Adrenal gland (tissue), 5 donors: ENCODE measurements around the gene TESPA1.

ENCODE experiments used
- POLR2A ChIP-seq, 2 donors: fragments of 450-650 bp; IDR thresholded peaks; one replicate each; pipeline ENCODE4 v1.6.1; 2017; ENCODE audit warnings: antibody characterized with exemption in 2 of 2, mild to moderate bottlenecking in 2 of 2, moderate library complexity in 1 of 2
- TF ChIP-seq, protein P1 (sequence below), 6 experiments: fragments of 450-650 bp in 4 of 6; fragments of 200-600 bp in 2 of 6; sonication (generic) in 1 of 6; IDR thresholded peaks; 1 replicate in 5 of 6; 2 replicates in 1 of 6; pipeline versions ENCODE4 v1.5.1 to v1.8.0; 2016 to 2021; ENCODE audit warnings: antibody characterized with exemption in 6 of 6, mild to moderate bottlenecking in 2 of 6, moderate library complexity in 1 of 6
- donor health status: DM: no; HTN: no; CAD: no.

- TF ChIP-seq, protein P1, sequence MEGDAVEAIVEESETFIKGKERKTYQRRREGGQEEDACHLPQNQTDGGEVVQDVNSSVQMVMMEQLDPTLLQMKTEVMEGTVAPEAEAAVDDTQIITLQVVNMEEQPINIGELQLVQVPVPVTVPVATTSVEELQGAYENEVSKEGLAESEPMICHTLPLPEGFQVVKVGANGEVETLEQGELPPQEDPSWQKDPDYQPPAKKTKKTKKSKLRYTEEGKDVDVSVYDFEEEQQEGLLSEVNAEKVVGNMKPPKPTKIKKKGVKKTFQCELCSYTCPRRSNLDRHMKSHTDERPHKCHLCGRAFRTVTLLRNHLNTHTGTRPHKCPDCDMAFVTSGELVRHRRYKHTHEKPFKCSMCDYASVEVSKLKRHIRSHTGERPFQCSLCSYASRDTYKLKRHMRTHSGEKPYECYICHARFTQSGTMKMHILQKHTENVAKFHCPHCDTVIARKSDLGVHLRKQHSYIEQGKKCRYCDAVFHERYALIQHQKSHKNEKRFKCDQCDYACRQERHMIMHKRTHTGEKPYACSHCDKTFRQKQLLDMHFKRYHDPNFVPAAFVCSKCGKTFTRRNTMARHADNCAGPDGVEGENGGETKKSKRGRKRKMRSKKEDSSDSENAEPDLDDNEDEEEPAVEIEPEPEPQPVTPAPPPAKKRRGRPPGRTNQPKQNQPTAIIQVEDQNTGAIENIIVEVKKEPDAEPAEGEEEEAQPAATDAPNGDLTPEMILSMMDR (IDR thresholded peaks at IDR 0.05) = peak; percentile 47 to 81 (median 74)
- no peak for TF ChIP-seq POLR2A (IDR thresholded peaks at IDR 0.05)
These were observed 26.4 kb downstream of the TESPA1 start for GRCh38 chr12:54958048-54958658.
